A549 (cell line): ENCODE results near the gene PKN1.

Source experiments
- CHD2 ChIP-seq: fragments of 150-350 bp; IDR thresholded peaks from 2 replicates; pipeline ENCODE4 v1.6.1; 2014; ENCODE audit warnings: low read length; ENCODE audit not compliant: partially characterized antibody
- JUN ChIP-seq, 2 experiments: fragments of >200 bp; sonication (Bioruptor Twin); formaldehyde crosslinking; IDR thresholded peaks; 2 replicates in 1 of 2; 3 replicates in 1 of 2; pipeline ENCODE4 v1.6.1; 2016 to 2017
- MAZ ChIP-seq: fragments of 150-350 bp; IDR thresholded peaks from 2 replicates; pipeline ENCODE4 v1.6.1; 2014; ENCODE audit warnings: antibody characterized with exemption, low read depth, low read length, borderline replicate concordance
- POLR2A ChIP-seq: IDR thresholded peaks from 2 replicates; pipeline ENCODE4 v1.6.1; 2012; ENCODE audit warnings: mild to moderate bottlenecking, low read length
- ZFP36 ChIP-seq: fragments of 450-650 bp; IDR thresholded peaks from 2 replicates; pipeline ENCODE4 v1.6.1; 2014; ENCODE audit warnings: borderline replicate concordance; ENCODE audit not compliant: partially characterized antibody
- ZNF302 ChIP-seq: fragments of 250-450 bp; sonication (Bioruptor Pico); IDR thresholded peaks from 2 replicates; pipeline ENCODE4 v1.9.0; 2021; ENCODE audit warnings: inconsistent platforms, mild to moderate bottlenecking, moderate library complexity
- TF ChIP-seq, protein P1 (sequence below): fragments of 150-350 bp; IDR thresholded peaks from 2 replicates; pipeline ENCODE4 v1.6.1; 2014; ENCODE audit warnings: low read depth, mild to moderate bottlenecking, low read length
- TF ChIP-seq, protein P2 (sequence below): fragments of >200 bp; sonication (Bioruptor Twin); formaldehyde crosslinking; IDR thresholded peaks from 3 replicates; pipeline ENCODE4 v1.5.1; 2016
- TF ChIP-seq, protein P3 (sequence below): fragments of 200-600 bp; sonication (generic); IDR thresholded peaks from 2 replicates; pipeline ENCODE4 v1.6.1; 2016; ENCODE audit warnings: antibody characterized with exemption, mild to moderate bottlenecking, moderate library complexity
- TF ChIP-seq, protein P4 (sequence below): fragments of 450-650 bp; IDR thresholded peaks from 2 replicates; pipeline ENCODE4 v1.6.1; 2014; ENCODE audit warnings: antibody characterized with exemption
- TF ChIP-seq, protein P5 (sequence below): fragments of 250-450 bp; sonication (Bioruptor Pico); IDR thresholded peaks from 2 replicates; pipeline ENCODE4 v1.5.0; 2021; ENCODE audit warnings: mild to moderate bottlenecking, moderate library complexity, borderline replicate concordance

DNA sequence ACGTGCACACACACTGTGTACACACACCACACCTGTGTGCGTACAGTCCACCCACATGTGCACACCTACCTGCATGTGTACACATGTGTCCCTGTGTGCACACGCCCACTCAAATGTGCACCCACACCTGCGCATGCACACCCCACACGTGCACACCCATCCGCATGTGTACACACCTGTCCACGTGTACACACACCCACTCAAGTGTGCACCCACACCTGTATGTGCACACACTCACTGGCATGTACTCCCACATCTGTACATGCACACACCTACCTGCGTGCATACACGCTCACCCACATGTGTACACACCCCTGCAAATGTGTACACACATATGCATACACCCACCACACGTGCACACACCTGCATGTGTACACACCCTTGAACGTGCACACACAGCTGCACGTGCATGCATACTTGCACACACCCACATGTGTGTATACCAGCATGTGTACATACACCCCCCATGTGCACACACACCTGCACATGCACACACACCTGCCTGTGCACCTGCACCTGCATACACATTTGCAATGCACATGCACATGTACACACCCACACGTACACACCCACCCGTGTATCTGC, 10.6 kb downstream of the PKN1 start:
- TF ChIP-seq, protein P1, sequence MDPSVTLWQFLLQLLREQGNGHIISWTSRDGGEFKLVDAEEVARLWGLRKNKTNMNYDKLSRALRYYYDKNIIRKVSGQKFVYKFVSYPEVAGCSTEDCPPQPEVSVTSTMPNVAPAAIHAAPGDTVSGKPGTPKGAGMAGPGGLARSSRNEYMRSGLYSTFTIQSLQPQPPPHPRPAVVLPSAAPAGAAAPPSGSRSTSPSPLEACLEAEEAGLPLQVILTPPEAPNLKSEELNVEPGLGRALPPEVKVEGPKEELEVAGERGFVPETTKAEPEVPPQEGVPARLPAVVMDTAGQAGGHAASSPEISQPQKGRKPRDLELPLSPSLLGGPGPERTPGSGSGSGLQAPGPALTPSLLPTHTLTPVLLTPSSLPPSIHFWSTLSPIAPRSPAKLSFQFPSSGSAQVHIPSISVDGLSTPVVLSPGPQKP: no peak
- TF ChIP-seq JUN (IDR thresholded peaks at IDR 0.05): no peak
- TF ChIP-seq, protein P2, sequence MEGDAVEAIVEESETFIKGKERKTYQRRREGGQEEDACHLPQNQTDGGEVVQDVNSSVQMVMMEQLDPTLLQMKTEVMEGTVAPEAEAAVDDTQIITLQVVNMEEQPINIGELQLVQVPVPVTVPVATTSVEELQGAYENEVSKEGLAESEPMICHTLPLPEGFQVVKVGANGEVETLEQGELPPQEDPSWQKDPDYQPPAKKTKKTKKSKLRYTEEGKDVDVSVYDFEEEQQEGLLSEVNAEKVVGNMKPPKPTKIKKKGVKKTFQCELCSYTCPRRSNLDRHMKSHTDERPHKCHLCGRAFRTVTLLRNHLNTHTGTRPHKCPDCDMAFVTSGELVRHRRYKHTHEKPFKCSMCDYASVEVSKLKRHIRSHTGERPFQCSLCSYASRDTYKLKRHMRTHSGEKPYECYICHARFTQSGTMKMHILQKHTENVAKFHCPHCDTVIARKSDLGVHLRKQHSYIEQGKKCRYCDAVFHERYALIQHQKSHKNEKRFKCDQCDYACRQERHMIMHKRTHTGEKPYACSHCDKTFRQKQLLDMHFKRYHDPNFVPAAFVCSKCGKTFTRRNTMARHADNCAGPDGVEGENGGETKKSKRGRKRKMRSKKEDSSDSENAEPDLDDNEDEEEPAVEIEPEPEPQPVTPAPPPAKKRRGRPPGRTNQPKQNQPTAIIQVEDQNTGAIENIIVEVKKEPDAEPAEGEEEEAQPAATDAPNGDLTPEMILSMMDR: no peak
- TF ChIP-seq, protein P3, sequence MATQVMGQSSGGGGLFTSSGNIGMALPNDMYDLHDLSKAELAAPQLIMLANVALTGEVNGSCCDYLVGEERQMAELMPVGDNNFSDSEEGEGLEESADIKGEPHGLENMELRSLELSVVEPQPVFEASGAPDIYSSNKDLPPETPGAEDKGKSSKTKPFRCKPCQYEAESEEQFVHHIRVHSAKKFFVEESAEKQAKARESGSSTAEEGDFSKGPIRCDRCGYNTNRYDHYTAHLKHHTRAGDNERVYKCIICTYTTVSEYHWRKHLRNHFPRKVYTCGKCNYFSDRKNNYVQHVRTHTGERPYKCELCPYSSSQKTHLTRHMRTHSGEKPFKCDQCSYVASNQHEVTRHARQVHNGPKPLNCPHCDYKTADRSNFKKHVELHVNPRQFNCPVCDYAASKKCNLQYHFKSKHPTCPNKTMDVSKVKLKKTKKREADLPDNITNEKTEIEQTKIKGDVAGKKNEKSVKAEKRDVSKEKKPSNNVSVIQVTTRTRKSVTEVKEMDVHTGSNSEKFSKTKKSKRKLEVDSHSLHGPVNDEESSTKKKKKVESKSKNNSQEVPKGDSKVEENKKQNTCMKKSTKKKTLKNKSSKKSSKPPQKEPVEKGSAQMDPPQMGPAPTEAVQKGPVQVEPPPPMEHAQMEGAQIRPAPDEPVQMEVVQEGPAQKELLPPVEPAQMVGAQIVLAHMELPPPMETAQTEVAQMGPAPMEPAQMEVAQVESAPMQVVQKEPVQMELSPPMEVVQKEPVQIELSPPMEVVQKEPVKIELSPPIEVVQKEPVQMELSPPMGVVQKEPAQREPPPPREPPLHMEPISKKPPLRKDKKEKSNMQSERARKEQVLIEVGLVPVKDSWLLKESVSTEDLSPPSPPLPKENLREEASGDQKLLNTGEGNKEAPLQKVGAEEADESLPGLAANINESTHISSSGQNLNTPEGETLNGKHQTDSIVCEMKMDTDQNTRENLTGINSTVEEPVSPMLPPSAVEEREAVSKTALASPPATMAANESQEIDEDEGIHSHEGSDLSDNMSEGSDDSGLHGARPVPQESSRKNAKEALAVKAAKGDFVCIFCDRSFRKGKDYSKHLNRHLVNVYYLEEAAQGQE: no peak
- TF ChIP-seq, protein P4, sequence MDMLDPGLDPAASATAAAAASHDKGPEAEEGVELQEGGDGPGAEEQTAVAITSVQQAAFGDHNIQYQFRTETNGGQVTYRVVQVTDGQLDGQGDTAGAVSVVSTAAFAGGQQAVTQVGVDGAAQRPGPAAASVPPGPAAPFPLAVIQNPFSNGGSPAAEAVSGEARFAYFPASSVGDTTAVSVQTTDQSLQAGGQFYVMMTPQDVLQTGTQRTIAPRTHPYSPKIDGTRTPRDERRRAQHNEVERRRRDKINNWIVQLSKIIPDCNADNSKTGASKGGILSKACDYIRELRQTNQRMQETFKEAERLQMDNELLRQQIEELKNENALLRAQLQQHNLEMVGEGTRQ: no peak
- TF ChIP-seq, protein P5, sequence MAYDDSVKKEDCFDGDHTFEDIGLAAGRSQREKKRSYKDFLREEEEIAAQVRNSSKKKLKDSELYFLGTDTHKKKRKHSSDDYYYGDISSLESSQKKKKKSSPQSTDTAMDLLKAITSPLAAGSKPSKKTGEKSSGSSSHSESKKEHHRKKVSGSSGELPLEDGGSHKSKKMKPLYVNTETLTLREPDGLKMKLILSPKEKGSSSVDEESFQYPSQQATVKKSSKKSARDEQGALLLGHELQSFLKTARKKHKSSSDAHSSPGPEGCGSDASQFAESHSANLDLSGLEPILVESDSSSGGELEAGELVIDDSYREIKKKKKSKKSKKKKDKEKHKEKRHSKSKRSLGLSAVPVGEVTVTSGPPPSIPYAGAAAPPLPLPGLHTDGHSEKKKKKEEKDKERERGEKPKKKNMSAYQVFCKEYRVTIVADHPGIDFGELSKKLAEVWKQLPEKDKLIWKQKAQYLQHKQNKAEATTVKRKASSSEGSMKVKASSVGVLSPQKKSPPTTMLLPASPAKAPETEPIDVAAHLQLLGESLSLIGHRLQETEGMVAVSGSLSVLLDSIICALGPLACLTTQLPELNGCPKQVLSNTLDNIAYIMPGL (CRISPR knock-in tag): no peak
- no peak for TF ChIP-seq ZNF302
- TF ChIP-seq POLR2A: no peak
- no peak for TF ChIP-seq CHD2
- no peak for TF ChIP-seq ZFP36
- TF ChIP-seq MAZ: no peak
